GM18502 (cell line): ENCODE data around the gene CERT1.
A peak's percentile ranks its signal among the peaks of the same experiment; 100 is the strongest.

Experiments used
- ATAC-seq: cut with Tn5 transposase; IDR thresholded peaks from one replicate; pipeline ENCODE4 v1.9.1; 2021; ENCODE audit warnings: mild to moderate bottlenecking; ENCODE audit not compliant: unreplicated experiment, poor library complexity

Gene CERT1

GRCh38 chr5:75433814-75434506 is 77.5 kb downstream of the CERT1 start:
- no peak for ATAC-seq

DNA sequence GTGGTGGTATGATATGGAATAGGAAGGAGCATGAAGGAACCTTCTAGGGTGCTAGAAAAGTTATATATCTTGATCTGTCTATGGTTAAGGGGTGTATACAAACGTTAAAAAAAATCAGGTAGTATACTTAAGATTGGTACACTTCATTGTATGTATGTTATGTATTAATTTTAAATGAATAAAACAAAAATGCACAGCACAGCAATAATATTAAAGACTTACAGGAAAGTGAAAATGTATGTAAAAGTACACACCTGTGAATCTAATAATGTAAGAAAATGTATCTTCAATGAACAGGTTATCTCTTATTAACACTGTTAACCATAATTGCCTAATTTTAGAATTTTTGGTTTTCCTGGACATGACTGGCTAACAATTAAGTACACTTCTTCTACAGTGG is 97.2 kb downstream of the CERT1 start:
- ATAC-seq = no peak

DNA sequence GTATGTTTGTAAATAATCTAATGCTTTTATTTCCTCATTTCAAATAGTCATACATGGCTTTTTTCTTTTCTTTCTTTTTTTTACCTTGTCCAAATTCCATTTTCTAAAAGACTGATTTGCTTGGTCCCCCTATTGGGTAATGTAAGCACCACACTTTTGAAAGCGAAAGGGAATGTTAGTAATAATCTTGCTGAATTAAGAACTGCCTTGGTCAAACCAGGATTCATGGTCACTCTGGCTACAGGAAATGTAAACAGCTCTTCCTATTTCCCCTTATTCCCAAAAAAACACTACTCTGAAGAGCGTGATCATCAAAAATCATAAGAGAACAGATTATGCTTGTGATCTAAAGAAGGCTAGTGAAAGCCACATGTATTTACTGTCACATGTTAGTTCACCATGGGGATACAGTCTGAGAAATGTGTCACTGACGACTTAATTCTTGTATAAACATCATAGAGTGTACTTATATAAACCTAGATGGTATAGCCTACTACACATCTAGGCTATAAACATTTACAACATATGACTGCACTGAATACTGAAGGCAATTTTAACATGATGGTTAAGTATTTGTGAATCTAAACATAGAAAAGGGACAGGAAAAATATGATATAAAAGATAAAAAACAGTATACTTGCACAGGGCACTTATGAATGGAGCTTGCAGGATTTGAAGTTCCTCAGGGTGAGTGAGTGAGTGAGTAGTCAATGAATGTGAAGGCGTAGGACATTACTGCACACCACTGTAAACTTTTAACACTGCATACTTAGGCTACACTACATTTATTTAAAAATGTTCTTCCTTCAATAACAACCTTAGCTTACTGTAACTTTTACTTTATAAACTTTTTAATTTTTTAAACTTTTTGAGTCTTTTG is 99.1 kb downstream of the CERT1 start:
- ATAC-seq = no peak

DNA sequence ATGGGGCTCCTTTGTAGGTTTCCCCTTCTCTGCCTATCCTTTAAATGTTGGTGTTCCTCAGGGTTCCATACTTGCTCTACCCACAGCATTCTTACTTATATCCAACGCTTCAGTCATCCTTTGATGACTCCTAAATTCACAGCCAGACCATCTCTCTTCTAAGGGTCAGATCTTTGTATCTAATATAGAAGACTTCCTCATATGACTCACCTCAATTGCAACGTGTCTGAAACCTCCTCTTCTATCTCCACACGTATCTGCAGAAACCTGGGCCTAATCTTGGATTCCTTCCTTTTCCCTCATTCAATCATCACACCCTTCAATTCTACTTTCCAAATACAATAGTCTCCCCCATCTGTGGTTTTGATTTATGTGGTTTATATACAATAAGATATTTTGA is 106.1 kb downstream of the CERT1 start:
- no peak for ATAC-seq

DNA sequence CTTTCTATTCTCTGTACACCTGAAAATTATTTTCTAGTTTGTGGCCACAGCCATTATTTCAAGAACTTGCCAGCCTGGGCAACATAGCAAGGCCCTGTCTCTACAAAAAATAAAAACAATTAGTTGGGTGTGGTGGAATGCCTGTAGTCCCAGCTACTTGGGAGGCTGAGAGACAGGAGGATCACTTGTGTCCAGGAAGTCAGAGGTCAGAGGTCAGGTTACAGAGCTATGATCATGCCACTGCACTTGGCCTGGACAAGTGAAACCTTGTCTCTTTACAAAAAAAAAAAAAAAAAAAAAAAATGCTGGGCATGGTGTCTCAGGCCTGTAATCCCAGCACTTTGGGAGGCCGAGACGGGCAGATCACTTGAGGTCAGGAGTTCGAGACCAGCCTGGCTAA is 116.2 kb downstream of the CERT1 start:
- no peak for ATAC-seq

DNA sequence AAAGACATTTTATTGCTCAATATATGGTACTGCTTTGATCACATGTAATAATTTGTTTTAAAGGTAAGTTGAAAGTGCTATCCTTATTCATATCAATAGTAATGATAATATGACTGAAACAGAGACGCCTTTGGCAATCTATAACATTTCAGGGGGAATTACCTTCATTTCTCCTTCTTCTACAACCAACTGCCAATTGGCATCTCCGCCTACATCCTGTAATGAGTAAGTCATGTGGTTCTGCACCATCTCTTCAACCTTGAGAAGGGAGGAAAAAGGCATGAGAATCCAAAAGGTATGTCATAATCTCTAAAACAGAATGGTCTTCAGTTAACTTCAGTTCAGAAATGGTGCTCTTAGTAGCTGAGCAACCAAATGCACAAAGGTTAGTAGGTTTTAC is 122.0 kb downstream of the CERT1 start:
- no peak for ATAC-seq

DNA sequence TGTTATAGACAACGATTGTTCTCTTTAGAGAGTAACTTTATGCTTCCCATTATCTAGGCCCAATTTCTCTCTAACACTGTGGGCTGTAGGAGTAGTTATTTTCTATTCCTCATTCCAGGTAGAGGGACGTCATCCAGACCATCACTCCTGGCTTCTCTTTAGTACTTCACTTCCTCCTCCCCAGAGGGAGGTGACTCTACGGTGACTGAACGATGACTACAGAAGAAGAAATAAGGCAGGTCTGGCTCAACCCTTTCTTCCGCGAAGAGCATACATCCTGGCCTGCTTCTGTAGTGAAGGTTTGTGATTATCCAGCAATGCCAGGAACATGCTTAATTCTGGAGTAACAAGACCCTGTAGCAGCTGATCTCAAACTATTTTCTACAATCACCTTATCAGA is 123.6 kb downstream of the CERT1 start:
- ATAC-seq = no peak

DNA sequence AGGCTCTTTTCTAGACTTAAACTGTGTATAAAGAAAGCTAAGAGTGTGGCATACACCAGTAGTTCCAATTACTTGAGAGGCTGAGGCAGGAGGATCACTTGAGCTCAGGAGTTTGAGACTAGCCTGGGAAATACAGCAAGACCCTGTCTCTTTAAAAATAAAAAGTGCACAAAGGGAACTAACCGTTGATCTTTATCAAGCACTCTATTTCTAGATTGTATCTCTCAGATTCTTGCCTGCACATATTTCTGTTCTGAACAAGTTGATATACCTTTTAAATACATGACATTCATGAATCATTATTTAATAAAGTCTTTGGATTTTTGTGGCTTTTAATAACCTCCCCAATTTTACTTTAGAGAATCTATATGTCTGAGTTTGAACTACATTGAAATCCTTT is 127.2 kb downstream of the CERT1 start:
- no peak for ATAC-seq

- no peak for ATAC-seq
Observed at GRCh38 chr5:75381456-75381855, 130.0 kb downstream of the CERT1 start.

DNA sequence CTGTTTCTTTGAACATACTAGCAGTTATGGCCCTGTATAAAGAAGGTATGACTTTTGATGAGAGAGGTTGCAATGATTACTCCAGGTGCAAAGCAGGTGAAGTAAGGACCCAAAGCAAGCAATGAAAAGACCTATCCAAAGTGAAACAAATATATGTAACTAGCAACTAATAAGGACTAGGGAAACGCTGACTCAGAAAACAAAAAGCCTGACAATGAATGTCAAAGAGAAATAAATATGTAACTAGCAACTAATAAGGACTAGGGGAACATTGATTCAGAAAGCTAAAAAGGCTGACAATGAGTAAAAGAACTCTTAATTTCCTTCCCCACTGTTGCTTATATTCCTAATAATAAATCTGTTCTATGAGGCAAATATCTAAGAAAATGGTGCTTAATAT is 131.3 kb downstream of the CERT1 start:
- ATAC-seq = no peak

- ATAC-seq = no peak
Observed at GRCh38 chr5:75375414-75375813, 136.0 kb downstream of the CERT1 start.

DNA sequence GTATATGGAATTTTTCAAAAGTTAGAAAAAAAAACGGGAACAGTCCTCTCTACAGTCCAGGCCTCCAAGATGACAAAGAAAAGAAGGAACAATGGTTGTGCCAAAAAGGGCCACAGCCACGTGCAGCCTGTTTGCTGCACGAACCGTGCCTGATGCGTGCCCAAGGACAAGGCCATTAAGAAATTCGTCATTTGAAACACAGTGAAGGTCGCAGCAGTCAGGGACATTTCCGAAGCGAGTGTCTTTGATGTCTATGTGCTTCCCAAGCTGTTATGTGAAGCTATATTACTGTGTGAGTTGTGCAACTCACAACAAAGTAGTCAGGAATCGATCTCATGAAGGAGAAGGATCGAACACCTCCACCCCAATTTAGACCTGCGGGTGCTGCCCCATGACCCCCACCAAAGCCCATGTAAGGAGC is 137.0 kb downstream of the CERT1 start:
- no peak for ATAC-seq

GRCh38 chr5:75373862-75374261 is 137.6 kb downstream of the CERT1 start:
- no peak for ATAC-seq

DNA sequence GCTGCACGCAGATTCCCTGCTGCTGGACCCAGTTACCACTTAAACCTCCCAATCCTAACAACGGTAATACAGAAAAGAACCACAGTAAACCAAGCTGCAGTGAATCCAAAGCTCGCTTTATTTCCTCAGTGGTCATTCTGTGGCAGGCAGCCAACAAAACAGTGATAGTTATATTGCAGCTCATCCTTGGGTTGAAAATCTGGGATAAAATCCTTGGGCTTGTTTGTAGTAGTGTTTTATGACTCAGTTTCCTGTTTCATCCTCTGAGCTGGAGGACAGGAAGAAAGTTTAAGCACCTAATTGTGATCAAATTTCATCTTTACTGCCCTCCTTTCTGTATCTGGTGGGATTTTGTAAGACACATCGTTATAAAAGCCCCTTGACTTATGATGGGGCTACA is 143.0 kb downstream of the CERT1 start:
- ATAC-seq = no peak

DNA sequence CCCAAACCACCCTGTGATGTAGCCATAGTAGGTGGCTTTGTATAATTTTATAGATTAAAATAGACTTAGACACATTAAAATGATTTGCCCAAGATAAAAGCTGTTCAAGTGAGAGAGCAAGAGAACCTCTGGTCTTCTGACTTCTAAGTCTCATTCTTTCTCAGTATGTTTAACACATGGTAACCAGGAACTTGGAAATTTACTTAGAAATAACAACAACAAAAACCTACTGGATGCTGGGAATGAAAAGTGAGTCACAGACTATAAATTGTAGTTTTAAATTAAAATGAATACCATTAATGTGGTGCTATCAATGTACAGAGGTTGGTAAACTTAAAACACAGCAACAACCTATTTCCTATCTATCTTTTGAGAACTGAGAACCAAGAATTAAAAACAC is 144.0 kb downstream of the CERT1 start:
- no peak for ATAC-seq

- ATAC-seq = peak; percentile 83
Observed at GRCh38 chr5:75366787-75367186, 144.6 kb downstream of the CERT1 start.

DNA sequence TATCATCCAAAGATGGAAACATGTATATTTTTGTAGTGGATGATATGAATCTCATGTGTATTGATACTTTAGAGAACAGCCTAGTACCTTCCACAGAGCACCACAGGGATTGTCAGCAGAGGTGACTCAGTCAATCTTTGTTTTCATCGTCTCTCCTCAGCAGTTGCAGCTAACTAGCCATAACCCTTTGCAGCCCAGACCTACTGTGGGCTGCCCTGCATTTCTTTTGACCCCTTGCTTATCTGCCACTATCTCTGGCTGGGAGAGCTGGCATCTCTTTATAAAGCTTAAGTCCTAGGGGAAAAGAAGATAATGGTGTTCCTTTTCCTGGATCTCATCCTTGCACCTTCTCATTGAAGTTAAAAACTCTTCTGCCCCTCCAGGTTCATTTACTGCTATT is 145.7 kb downstream of the CERT1 start:
- ATAC-seq = no peak

DNA sequence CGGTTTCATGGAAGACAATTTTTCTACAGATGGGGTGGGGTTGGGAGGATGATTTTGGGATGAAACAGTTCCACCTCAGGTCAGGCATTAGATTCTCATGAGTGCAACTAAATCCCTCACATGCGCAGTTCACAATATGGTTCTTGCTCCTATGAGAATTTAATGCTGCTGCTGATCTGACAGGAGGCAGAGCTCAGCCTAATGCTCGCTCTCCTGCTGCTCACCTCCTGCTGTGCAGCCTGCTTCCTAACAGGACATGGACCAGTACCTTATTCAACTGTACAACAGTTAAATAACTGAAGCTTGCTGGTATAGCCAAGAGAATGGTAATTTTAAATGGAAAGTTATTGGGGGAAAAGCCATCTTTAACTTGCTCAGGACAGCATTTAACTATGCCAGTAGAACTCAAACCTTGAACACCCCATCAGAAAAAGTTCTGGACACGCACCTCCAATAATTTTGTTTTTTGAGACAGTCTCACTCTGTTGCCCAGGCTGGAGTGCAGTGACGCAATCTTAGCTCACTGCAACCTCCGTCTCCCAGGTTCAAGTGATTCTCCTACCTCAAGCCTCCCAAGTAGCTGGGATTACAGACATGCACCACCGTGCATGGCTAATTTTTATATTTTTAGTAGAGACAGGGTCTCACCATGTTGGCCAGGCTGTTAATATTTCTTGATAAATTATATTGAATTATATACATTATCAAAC is 146.7 kb downstream of the CERT1 start:
- ATAC-seq = no peak

- ATAC-seq = no peak
Observed at GRCh38 chr5:75363726-75364495, 147.5 kb downstream of the CERT1 start.

- ATAC-seq = no peak
Observed at GRCh38 chr5:75363111-75363510, 148.3 kb downstream of the CERT1 start.
